ENCODE results near the gene INS.

DNA sequence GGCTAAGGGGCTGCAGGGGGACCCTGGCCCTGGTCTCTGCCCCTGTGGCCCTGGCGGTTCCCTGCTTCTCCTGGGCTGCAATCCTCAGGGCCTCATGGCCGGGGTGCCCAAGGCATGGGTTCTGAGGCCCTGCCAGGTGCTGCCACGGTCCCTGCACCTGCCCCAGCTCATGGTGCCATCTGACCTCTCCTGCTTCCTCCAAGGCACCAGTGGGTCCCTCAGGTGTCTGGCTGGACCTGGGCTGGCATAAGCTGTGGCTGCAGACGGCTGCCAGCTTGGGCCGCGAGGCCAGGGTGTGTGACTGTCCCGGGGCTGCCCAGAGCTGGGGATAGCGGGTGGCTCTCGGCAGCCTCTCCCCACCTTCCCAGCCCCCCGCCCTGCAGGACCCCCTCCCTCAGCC lies 2.0 kb downstream of the INS start:
- TF ChIP-seq, protein P1, sequence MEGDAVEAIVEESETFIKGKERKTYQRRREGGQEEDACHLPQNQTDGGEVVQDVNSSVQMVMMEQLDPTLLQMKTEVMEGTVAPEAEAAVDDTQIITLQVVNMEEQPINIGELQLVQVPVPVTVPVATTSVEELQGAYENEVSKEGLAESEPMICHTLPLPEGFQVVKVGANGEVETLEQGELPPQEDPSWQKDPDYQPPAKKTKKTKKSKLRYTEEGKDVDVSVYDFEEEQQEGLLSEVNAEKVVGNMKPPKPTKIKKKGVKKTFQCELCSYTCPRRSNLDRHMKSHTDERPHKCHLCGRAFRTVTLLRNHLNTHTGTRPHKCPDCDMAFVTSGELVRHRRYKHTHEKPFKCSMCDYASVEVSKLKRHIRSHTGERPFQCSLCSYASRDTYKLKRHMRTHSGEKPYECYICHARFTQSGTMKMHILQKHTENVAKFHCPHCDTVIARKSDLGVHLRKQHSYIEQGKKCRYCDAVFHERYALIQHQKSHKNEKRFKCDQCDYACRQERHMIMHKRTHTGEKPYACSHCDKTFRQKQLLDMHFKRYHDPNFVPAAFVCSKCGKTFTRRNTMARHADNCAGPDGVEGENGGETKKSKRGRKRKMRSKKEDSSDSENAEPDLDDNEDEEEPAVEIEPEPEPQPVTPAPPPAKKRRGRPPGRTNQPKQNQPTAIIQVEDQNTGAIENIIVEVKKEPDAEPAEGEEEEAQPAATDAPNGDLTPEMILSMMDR (IDR thresholded peaks at IDR 0.05) = no peak
- TF ChIP-seq POLR2A (IDR thresholded peaks at IDR 0.05) = no peak

Data from Peyer's patch (tissue), 4 donors.